Body of pancreas (tissue), 4 donors: Measurements from ENCODE around the gene KCNJ6.

Experiments used
- CTCF ChIP-seq, 7 experiments: fragments of 450-650 bp in 4 of 7; fragments of 200-600 bp in 3 of 7; sonication (generic) in 3 of 7; IDR thresholded peaks; one replicate each; pipeline ENCODE4 v1.5.1; 2016 to 2019; ENCODE audit warnings: antibody characterized with exemption in 7 of 7
- POLR2A ChIP-seq, 3 donors: fragments of 450-650 bp; IDR thresholded peaks; one replicate each; pipeline ENCODE4 v1.6.1; 2016; ENCODE audit warnings: antibody characterized with exemption in 3 of 3, mild to moderate bottlenecking in 2 of 3

GRCh38 chr21:37808261-37808660 is 108.0 kb downstream of the KCNJ6 start:
- TF ChIP-seq CTCF (IDR thresholded peaks at IDR 0.05) = no peak
- no peak for TF ChIP-seq POLR2A (IDR thresholded peaks at IDR 0.05)
